Measurements from ENCODE around the gene SERPINB4. TPM values are rescaled to one million over a fixed set of nuclear protein-coding genes. Genes with fewer than 3 reads are reported as not detected.
A peak's percentile ranks its signal among the peaks of the same experiment; 100 is the strongest.

Gene SERPINB4
- total and polyA plus RNA-seq, 2 of the 13 experiments (the other 11 are each of a cell fraction or from before 2014, with no cell fraction given) = not detected

DNA sequence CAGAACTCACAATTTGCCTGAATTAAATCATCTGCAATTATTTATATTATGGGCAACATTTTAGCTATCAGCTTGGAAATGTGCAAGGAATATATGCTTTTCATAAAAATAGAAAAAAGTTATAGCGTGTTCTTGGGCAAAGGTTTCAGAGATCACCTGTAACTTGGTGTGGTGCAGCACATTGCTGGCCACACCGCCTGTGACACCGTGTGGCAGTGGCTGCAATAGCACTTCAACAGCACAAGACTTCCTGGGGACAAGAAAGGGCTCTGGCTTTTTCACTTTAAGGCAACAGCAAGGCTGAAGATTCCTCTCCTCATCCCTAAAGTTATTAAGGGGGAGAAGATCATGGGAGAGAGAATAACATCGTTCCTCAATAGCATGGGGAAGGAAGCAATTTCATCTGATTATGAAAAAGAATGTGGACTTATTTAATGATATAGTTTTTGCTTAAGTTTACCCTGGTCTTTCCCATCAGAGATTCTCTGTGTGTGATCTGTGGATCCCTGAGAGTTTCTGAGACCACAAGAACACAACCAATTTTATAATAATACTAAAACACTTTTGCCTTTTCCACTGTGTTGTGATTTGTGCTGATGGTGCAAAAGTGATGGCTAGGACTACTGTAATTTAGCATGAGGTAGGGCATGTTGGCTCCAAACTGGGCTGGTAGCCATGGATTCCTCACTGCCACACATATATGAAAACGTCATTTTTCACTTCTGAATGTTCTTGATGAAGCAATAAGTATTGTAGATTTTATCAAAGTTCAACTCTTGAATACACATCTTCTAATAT is 32.7 kb upstream of the SERPINB4 start:
- H4K20me1 ChIP-seq (ENCODE audit: insufficient read depth, low read length) = no peaks in the 10 kb centered on the region
- H3K4me3 ChIP-seq (replicated peaks in 1 of 3; ENCODE audit: insufficient read depth in 1 of 3, low read depth in 2 of 3, low read length in 3 of 3) = no peak overlapping the region
- CTCF ChIA-PET (ENCODE audit: low intra/inter-chr PET ratio, low total read pairs) = no interaction called here
- DNase-seq (ENCODE audit: low spot score) (no peak), ATAC-seq (peak; percentile 93), FAIRE-seq (peak; percentile 23)
- H3K9ac ChIP-seq (ENCODE audit: insufficient read depth, low read depth, low read length) = no peak overlapping the region
- H3K79me2 ChIP-seq (ENCODE audit: insufficient read depth, low read length) = no peaks in the 10 kb centered on the region
- BruUV-seq (replicated peaks) = no TSS peak
- peaks cover 9% of the 10 kb centered on the region for H3K4me1 ChIP-seq (ENCODE audit: insufficient read depth, low read length)
- no peaks in the 10 kb centered on the region for H3K9me3 ChIP-seq (ENCODE audit: low read length)
- WGBS (ENCODE audit: low lambda C conversion rate) = 1% methylated on average over 5 of the region's 5 CpGs
- TF ChIP-seq SMC3 (IDR thresholded peaks at IDR 0.05; ENCODE audit: low read length) = peak; percentile 26; the same call in 1 of the 2 replicates
- TF ChIP-seq RARA (CRISPR knock-in tag; IDR thresholded peaks at IDR 0.05) = no peak
- TF ChIP-seq MAFF (IDR thresholded peaks at IDR 0.05; ENCODE audit: low read depth, low read length) = peak; percentile 74
- TF ChIP-seq CC2D1A (CRISPR knock-in tag; IDR thresholded peaks at IDR 0.05) = no peak
- no peak for TF ChIP-seq ZBTB34 (CRISPR knock-in tag; IDR thresholded peaks at IDR 0.05)
- peak; percentile 78 to 84 for TF ChIP-seq MAFK (conservative IDR thresholded peaks at IDR 0.05 in 1 of 2, IDR thresholded peaks at IDR 0.05 in 1 of 2; ENCODE audit: low read length in 2 of 2)
- TF ChIP-seq ZNF547 (CRISPR knock-in tag; IDR thresholded peaks at IDR 0.05) = no peak
- TF ChIP-seq GZF1 (CRISPR knock-in tag; IDR thresholded peaks at IDR 0.05) = no peak
- TF ChIP-seq DPF2 (CRISPR knock-in tag; IDR thresholded peaks at IDR 0.05; ENCODE audit: borderline replicate concordance, low read depth) = no peak
- TF ChIP-seq CTCF (CRISPR knock-in tag; IDR thresholded peaks at IDR 0.05) = peak; percentile 38
- TF ChIP-seq SMARCE1 (IDR thresholded peaks at IDR 0.05; ENCODE audit: borderline replicate concordance) = no peak
- peak; percentile 14; the same call in 1 of the 2 replicates for TF ChIP-seq STAG1 (CRISPR knock-in tag; IDR thresholded peaks at IDR 0.05)
- POLR2A ChIA-PET = no interaction called here
- H3K36me3 ChIP-seq (replicated peaks in 1 of 2; ENCODE audit: control insufficient read depth in 1 of 2, insufficient read depth in 2 of 2, low read length in 2 of 2) = no peaks in the 10 kb centered on the region
- H2AFZ ChIP-seq (ENCODE audit: low read length) = no peak overlapping the region
- no peaks in the 10 kb centered on the region for H3K27me3 ChIP-seq (ENCODE audit: control insufficient read depth in 1 of 2, insufficient read depth in 2 of 2, low read length in 2 of 2)
- in situ Hi-C loops (cut with HindIII; ENCODE audit: extremely low pct_ligation_motif_present, low pct_unique_long_range_greater_than_20kb) (no loop called here), intact Hi-C loops (cut with micrococcal nuclease; ENCODE audit: unreplicated experiment) (loop anchor here (1.0 kb wide), 1 partner anchor 158 kb away; no protein-coding TSS in a partner anchor)
- no peak overlapping the region for H3K4me2 ChIP-seq (ENCODE audit: low read depth, low read length)
- no peak overlapping the region for H3K27ac ChIP-seq (ENCODE audit: extremely low read length, insufficient read depth, low read length)

Measured in HepG2 (cell line).